Keratinocyte (primary cell): ENCODE measurements around the gene RPS4Y2. TPM values are rescaled to one million over a fixed set of nuclear protein-coding genes. Genes with fewer than 3 reads are reported as not detected.

Source experiments
- DNase-seq: peaks from one replicate; pipeline ENCODE4 v3.0.0-alpha.2; 2011; ENCODE audit warnings: low read depth, missing footprints, low spot score
- FAIRE-seq: peaks from 2 replicates; lab custom pipeline; 2011; peaks lifted over from hg19 to GRCh38; lab: Jason Lieb, UNC
- H2AFZ ChIP-seq: 2 replicates; pipeline ENCODE4 v1.6.0; 2012; ENCODE audit warnings: low read length, control low read depth, inconsistent platforms; ENCODE audit not compliant: control insufficient read depth
- H3K27ac ChIP-seq: 2 replicates; pipeline ENCODE4 v1.5.1; 2011; ENCODE audit warnings: low read length; ENCODE audit not compliant: control insufficient read depth, insufficient read depth
- H3K27me3 ChIP-seq: 3 replicates; pipeline ENCODE4 v1.6.0; 2011; ENCODE audit warnings: low read length; ENCODE audit not compliant: control insufficient read depth, insufficient read depth; ENCODE audit errors: extremely low read depth
- H3K36me3 ChIP-seq, 2 experiments: 2 replicates in 1 of 2; 3 replicates in 1 of 2; pipeline ENCODE4 v1.5.1; 2011; ENCODE audit warnings: low read length in 2 of 2, mild to moderate bottlenecking in 1 of 2; ENCODE audit not compliant: control insufficient read depth in 2 of 2, insufficient read depth in 2 of 2; ENCODE audit errors: extremely low read depth in 1 of 2
- H3K4me1 ChIP-seq: 3 replicates; pipeline ENCODE4 v1.5.1; 2011; ENCODE audit warnings: low read length; ENCODE audit not compliant: control insufficient read depth, insufficient read depth; ENCODE audit errors: extremely low read depth
- H3K4me2 ChIP-seq: 3 replicates; pipeline ENCODE4 v1.6.0; 2011; ENCODE audit warnings: low read depth, low read length; ENCODE audit not compliant: control insufficient read depth, insufficient read depth; ENCODE audit errors: extremely low read depth
- H3K4me3 ChIP-seq, 3 experiments: fragments of 200-600 bp in 1 of 3; sonication (generic) in 1 of 3; 2 replicates in 2 of 3; 3 replicates in 1 of 3; pipeline ENCODE4 v1.5.1; 2011 to 2016; ENCODE audit warnings: low read length in 3 of 3, mild to moderate bottlenecking in 3 of 3, control low read depth in 2 of 3, inconsistent platforms in 1 of 3, low read depth in 1 of 3, mixed read lengths in 1 of 3, mixed run types in 1 of 3, moderate library complexity in 1 of 3; ENCODE audit not compliant: control insufficient read depth in 2 of 3, insufficient read depth in 2 of 3; ENCODE audit errors: extremely low read depth in 1 of 3
- H3K79me2 ChIP-seq: 2 replicates; pipeline ENCODE4 v1.6.0; 2012; ENCODE audit warnings: low read length; ENCODE audit not compliant: control insufficient read depth, insufficient read depth
- H3K9ac ChIP-seq: 3 replicates; pipeline ENCODE4 v1.6.0; 2011; ENCODE audit warnings: low read length; ENCODE audit not compliant: control insufficient read depth, insufficient read depth; ENCODE audit errors: extremely low read depth
- H3K9me1 ChIP-seq: 3 replicates; pipeline ENCODE4 v1.6.0; 2011; ENCODE audit warnings: low read length; ENCODE audit not compliant: control insufficient read depth, insufficient read depth; ENCODE audit errors: extremely low read depth
- H3K9me3 ChIP-seq: 2 replicates; pipeline ENCODE4 v1.5.1; 2012; ENCODE audit warnings: low read depth, low read length; ENCODE audit not compliant: control insufficient read depth
- H4K20me1 ChIP-seq: 3 replicates; pipeline ENCODE4 v1.6.0; 2011; ENCODE audit warnings: low read length; ENCODE audit not compliant: control insufficient read depth, insufficient read depth; ENCODE audit errors: extremely low read depth
- CTCF ChIP-seq, 3 experiments: IDR thresholded peaks in 1 of 3; conservative IDR thresholded peaks in 1 of 3; optimal IDR thresholded peaks in 1 of 3; 2 replicates in 2 of 3; 3 replicates in 1 of 3; pipeline versions ENCODE3 to v1.5.1; 2011; ENCODE audit warnings: low read length in 3 of 3, mild to moderate bottlenecking in 3 of 3, moderate library complexity in 2 of 3, control low read depth in 1 of 3, inconsistent platforms in 1 of 3; ENCODE audit not compliant: insufficient read depth in 2 of 3; ENCODE audit errors: extremely low read depth in 1 of 3
- EZH2 ChIP-seq: IDR thresholded peaks from one replicate; pipeline ENCODE4 v1.6.1; 2012; ENCODE audit warnings: inconsistent platforms, mild to moderate bottlenecking, low read length, moderate library complexity
- dilution Hi-C: fragments of 300-500 bp; cut with MboI; formaldehyde crosslinking; loops from one replicate; pipeline ENCODE4 v1.7.0; 2020; ENCODE audit warnings: low sequenced_read_pairs; ENCODE audit not compliant: extremely low pct_ligation_motif_present
- polyA plus RNA-seq, 5 experiments: library from polyadenylated mRNA; depleted of rRNA in 3 of 5; stranded (reverse) in 3 of 5; stranded (forward) in 1 of 5; unstranded in 1 of 5; fragments of >200 nt; gene quantifications; 1 replicate in 1 of 5; 2 replicates in 3 of 5; 3 replicates in 1 of 5; pipeline versions ENCODE4 v1.2.1 to v1.2.3, GENCODE V29; 2011 to 2012; ENCODE audit warnings: missing spikeins in 2 of 5, low read depth in 1 of 5, low replicate concordance in 1 of 5

RPS4Y2 gene
- polyA plus RNA-seq, 1 donor (not counting 4 experiments of a cell fraction or from before 2014, with no cell fraction given), result not detected

- Histone ChIP-seq H3K4me3 (no peak overlapping the region), H3K4me1 (no peaks in the 10 kb centered on the region), H3K9ac (no peak overlapping the region), H3K9me3 (no peaks in the 10 kb centered on the region), H3K79me2 (no peaks in the 10 kb centered on the region), H3K9me1 (no peaks in the 10 kb centered on the region), H4K20me1 (no peaks in the 10 kb centered on the region), H2AFZ (no peak overlapping the region), H3K27ac (no peak overlapping the region), H3K4me2 (no peak overlapping the region), H3K36me3 (no peaks in the 10 kb centered on the region), H3K27me3 (no peaks in the 10 kb centered on the region)
- no peak for DNase-seq
- no peak for TF ChIP-seq EZH2
- no peak for TF ChIP-seq CTCF (optimal IDR thresholded peaks at IDR 0.05 in 1 of 3, IDR thresholded peaks at IDR 0.05 in 1 of 3, conservative IDR thresholded peaks at IDR 0.05 in 1 of 3; ENCODE audit: extremely low read depth in 1 of 3, insufficient read depth in 2 of 3, low read length in 3 of 3)
- dilution Hi-C loops, result no loop called here
- no peak for FAIRE-seq
Observed at GRCh38 chrY:20780776-20781175, 24.9 kb downstream of the RPS4Y2 start.

- Histone ChIP-seq H3K9ac (no peak overlapping the region), H3K27me3 (no peaks in the 10 kb centered on the region), H3K4me1 (no peaks in the 10 kb centered on the region), H3K9me1 (no peaks in the 10 kb centered on the region), H3K79me2 (no peaks in the 10 kb centered on the region), H4K20me1 (no peaks in the 10 kb centered on the region), H3K4me3 (no peak overlapping the region), H3K4me2 (no peak overlapping the region), H2AFZ (no peak overlapping the region), H3K27ac (no peak overlapping the region), H3K9me3 (no peaks in the 10 kb centered on the region), H3K36me3 (no peaks in the 10 kb centered on the region)
- FAIRE-seq (no peak), DNase-seq (no peak)
- dilution Hi-C loops, result no loop called here
- TF ChIP-seq CTCF (optimal IDR thresholded peaks at IDR 0.05 in 1 of 3, IDR thresholded peaks at IDR 0.05 in 1 of 3, conservative IDR thresholded peaks at IDR 0.05 in 1 of 3; ENCODE audit: extremely low read depth in 1 of 3, insufficient read depth in 2 of 3, low read length in 3 of 3), result no peak
- TF ChIP-seq EZH2, result no peak
Observed at GRCh38 chrY:20781408-20781807, 25.5 kb downstream of the RPS4Y2 start.
